OCI-LY7 (cell line): Measurements from ENCODE around the gene ZNF764. TPM values are rescaled to one million over a fixed set of nuclear protein-coding genes. Genes with fewer than 3 reads are reported as not detected.

Experiments used
- BruUV-seq: library from RNA; stranded (reverse); fragments of 400-500 nt; replicated peaks from 2 replicates; lab custom pipeline; 2021; lab: Mats Ljungman, UMichigan
- CTCF ChIA-PET: fragments of 300-600 bp; sonication (Branson Sonifier 250); formaldehyde crosslinking; loops from one replicate; lab custom pipeline; 2022; ENCODE audit warnings: antibody characterized with exemption; ENCODE audit not compliant: unreplicated experiment; lab: Charles Lee
- POLR2A ChIA-PET: fragments of 300-600 bp; sonication (Branson Sonifier 250); formaldehyde crosslinking; loops from one replicate; lab custom pipeline; 2022; ENCODE audit warnings: antibody characterized with exemption; lab: Charles Lee
- DNase-seq: peaks from one replicate; pipeline ENCODE4 v3.0.0-alpha.2; 2015; ENCODE audit warnings: low spot score
- H2AFZ ChIP-seq: fragments of 200-600 bp; sonication (generic), shearing (Covaris generic); 2 replicates; pipeline ENCODE4 v1.6.1; 2014; ENCODE audit warnings: mild to moderate bottlenecking, antibody characterized with exemption, low read length, moderate library complexity
- H3K27ac ChIP-seq: fragments of 200-600 bp; sonication (generic); 2 replicates; pipeline ENCODE4 v1.5.1; 2014; ENCODE audit warnings: mixed run types, low read depth, mild to moderate bottlenecking, moderate library complexity, low read length, inconsistent platforms; ENCODE audit not compliant: poor library complexity, severe bottlenecking
- H3K36me3 ChIP-seq: fragments of 200-600 bp; sonication (generic); 2 replicates; pipeline ENCODE4 v1.6.1; 2014; ENCODE audit warnings: mild to moderate bottlenecking, antibody characterized with exemption, low read length, moderate library complexity, mixed read lengths; ENCODE audit not compliant: insufficient read depth
- H3K4me1 ChIP-seq: fragments of 200-600 bp; sonication (generic); 2 replicates; pipeline ENCODE4 v1.5.1; 2014; ENCODE audit warnings: mild to moderate bottlenecking, low read length; ENCODE audit not compliant: insufficient read depth, poor library complexity, severe bottlenecking
- H3K4me2 ChIP-seq: fragments of 200-600 bp; sonication (generic); 2 replicates; pipeline ENCODE4 v1.6.1; 2014; ENCODE audit warnings: mild to moderate bottlenecking, low read length
- H3K4me3 ChIP-seq: fragments of 200-600 bp; sonication (generic); 2 replicates; pipeline ENCODE4 v1.5.1; 2014; ENCODE audit warnings: mild to moderate bottlenecking, low read depth, low read length; ENCODE audit not compliant: poor library complexity, severe bottlenecking
- H3K79me2 ChIP-seq: fragments of 200-600 bp; sonication (generic); 2 replicates; pipeline ENCODE4 v1.6.1; 2016; ENCODE audit warnings: low read depth, mild to moderate bottlenecking, low read length, moderate library complexity, mixed read lengths; ENCODE audit not compliant: insufficient read depth
- H3K9me2 ChIP-seq: fragments of 200-600 bp; sonication (generic); 2 replicates; pipeline ENCODE4 v1.6.1; 2016; ENCODE audit warnings: mild to moderate bottlenecking, low read length, mixed read lengths; ENCODE audit not compliant: insufficient read depth
- H3K9me3 ChIP-seq: fragments of 200-600 bp; sonication (generic); 2 replicates; pipeline ENCODE4 v1.6.1; 2014; ENCODE audit warnings: mild to moderate bottlenecking, mixed run types, low read length, mixed read lengths
- H4K20me1 ChIP-seq: fragments of 200-600 bp; sonication (generic); 2 replicates; pipeline ENCODE4 v1.6.1; 2014; ENCODE audit warnings: mild to moderate bottlenecking, antibody characterized with exemption, low read length, moderate library complexity, mixed read lengths; ENCODE audit not compliant: insufficient read depth
- CTCF ChIP-seq: fragments of 200-600 bp; sonication (generic); conservative IDR thresholded peaks from 2 replicates; pipeline ENCODE4 v1.5.1; 2014; ENCODE audit warnings: mild to moderate bottlenecking, antibody characterized with exemption, low read length, moderate library complexity, mixed read lengths
- EZH2phosphoT487 ChIP-seq: fragments of 200-600 bp; sonication (generic); IDR thresholded peaks from 2 replicates; pipeline ENCODE4 v1.6.1; 2018; ENCODE audit warnings: low read depth, borderline replicate concordance, mild to moderate bottlenecking, mixed run types, antibody characterized with exemption, low read length, moderate library complexity, mixed read lengths
- intact Hi-C: fragments of 100-400 bp; cut with micrococcal nuclease; formaldehyde crosslinking; loops from one replicate; pipeline ENCODE4 v1.10.0; 2022; ENCODE audit not compliant: unreplicated experiment
- total RNA-seq, 2 experiments: library from RNA; depleted of rRNA in 1 of 2; stranded (reverse); fragments of >200 nt in 1 of 2; shearing (Covaris generic) in 1 of 2; gene quantifications; 2 replicates each; pipeline ENCODE4 v1.2.3, GENCODE V29; 2014 to 2022

ZNF764 gene
- total RNA-seq, 2 experiments from 2014 or later = 12.8 to 14.6 TPM

- Histone ChIP-seq H3K36me3 (peaks cover 20% of the 10 kb centered on the region), H3K9me3 (no peaks in the 10 kb centered on the region), H3K4me3 (peak overlapping the region; percentile 84), H3K4me1 (peaks cover 27% of the 10 kb centered on the region), H3K79me2 (no peaks in the 10 kb centered on the region), H3K4me2 (peak overlapping the region; percentile 75), H2AFZ (peak overlapping the region; percentile 26; the same call in 1 of the 2 replicates), H3K9me2 (no peaks in the 10 kb centered on the region), H4K20me1 (no peaks in the 10 kb centered on the region), H3K27ac (no peak overlapping the region)
- no peak for DNase-seq
- TSS peak; percentile 50 for BruUV-seq
- no peak for TF ChIP-seq EZH2phosphoT487
- no peak for TF ChIP-seq CTCF
- ChIA-PET CTCF (no interaction called here), POLR2A (interaction anchor here (0.5 to 0.7 kb wide), 3 partner anchors 22 to 115 kb away, joined by 3 to 4 read pairs (median 3); no protein-coding TSS in a partner anchor)
- intact Hi-C loops = loop anchor here (2.0 to 5.0 kb wide), 3 partner anchors 72 to 109 kb away; no protein-coding TSS in a partner anchor
These were observed 32.4 kb downstream of the ZNF764 start for GRCh38 chr16:30525844-30526136.

- H3K9me3 ChIP-seq = no peaks in the 10 kb centered on the region
- intact Hi-C loops = loop anchor here (5.0 kb wide), 1 partner anchor 72 kb away; no protein-coding TSS in a partner anchor
- no peak for DNase-seq
- H3K27ac ChIP-seq = no peak overlapping the region
- no peaks in the 10 kb centered on the region for H3K79me2 ChIP-seq
- TF ChIP-seq EZH2phosphoT487 = no peak
- no peak for TF ChIP-seq CTCF
- BruUV-seq = no TSS peak
- H3K4me2 ChIP-seq = no peak overlapping the region
- H3K4me1 ChIP-seq = peaks cover 27% of the 10 kb centered on the region
- no peaks in the 10 kb centered on the region for H3K9me2 ChIP-seq
- no peak overlapping the region for H2AFZ ChIP-seq
- ChIA-PET CTCF (interaction anchor here (1.1 to 1.4 kb wide), 2 partner anchors 68 to 95 kb away, joined by 4 to 7 read pairs; partner anchors contain the start of gene DCTPP1), POLR2A (interaction anchor here (0.5 to 0.7 kb wide), 3 partner anchors 17 to 86 kb away, joined by 3 to 4 read pairs (median 4); no protein-coding TSS in a partner anchor)
- H3K36me3 ChIP-seq = peaks cover 26% of the 10 kb centered on the region; the same call in 1 of the 2 replicates
- no peaks in the 10 kb centered on the region for H4K20me1 ChIP-seq
- no peak overlapping the region for H3K4me3 ChIP-seq
These were observed 33.3 kb downstream of the ZNF764 start for GRCh38 chr16:30524575-30525568.
